Femur (tissue), 1 donor: ENCODE data around the gene EDNRA.

ENCODE experiments used
- DNase-seq: peaks from one replicate; pipeline ENCODE4 v3.0.0-alpha.2; 2017

The EDNRA gene

DNA sequence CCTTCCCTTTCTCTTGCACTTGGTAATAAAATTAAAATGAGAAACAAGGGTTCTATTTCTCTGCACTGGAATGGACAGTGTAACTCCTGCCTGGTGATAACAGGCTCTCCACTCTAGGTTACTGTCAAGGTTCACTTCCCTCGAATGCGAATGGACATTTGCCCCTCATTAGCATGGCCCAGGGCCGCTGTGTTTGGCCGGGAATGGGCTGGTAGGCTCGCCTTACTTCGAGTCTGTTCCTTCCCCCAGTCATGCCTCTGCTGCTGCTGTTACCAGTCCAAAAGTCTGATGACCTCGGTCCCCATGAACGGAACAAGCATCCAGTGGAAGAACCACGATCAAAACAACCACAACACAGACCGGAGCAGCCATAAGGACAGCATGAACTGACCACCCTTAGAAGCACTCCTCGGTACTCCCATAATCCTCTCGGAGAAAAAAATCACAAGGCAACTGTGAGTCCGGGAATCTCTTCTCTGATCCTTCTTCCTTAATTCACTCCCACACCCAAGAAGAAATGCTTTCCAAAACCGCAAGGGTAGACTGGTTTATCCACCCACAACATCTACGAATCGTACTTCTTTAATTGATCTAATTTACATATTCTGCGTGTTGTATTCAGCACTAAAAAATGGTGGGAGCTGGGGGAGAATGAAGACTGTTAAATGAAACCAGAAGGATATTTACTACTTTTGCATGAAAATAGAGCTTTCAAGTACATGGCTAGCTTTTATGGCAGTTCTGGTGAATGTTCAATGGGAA is 61.5 kb downstream of the EDNRA start:
- no peak for DNase-seq

DNA sequence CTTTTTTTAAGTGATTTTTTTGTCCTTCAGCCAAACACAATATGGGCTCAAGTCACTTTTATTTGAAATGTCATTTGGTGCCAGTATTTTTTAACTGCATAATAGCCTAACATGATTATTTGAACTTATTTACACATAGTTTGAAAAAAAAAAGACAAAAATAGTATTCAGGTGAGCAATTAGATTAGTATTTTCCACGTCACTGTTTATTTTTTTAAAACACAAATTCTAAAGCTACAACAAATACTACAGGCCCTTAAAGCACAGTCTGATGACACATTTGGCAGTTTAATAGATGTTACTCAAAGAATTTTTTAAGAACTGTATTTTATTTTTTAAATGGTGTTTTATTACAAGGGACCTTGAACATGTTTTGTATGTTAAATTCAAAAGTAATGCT is 62.1 kb downstream of the EDNRA start:
- no peak for DNase-seq

DNA sequence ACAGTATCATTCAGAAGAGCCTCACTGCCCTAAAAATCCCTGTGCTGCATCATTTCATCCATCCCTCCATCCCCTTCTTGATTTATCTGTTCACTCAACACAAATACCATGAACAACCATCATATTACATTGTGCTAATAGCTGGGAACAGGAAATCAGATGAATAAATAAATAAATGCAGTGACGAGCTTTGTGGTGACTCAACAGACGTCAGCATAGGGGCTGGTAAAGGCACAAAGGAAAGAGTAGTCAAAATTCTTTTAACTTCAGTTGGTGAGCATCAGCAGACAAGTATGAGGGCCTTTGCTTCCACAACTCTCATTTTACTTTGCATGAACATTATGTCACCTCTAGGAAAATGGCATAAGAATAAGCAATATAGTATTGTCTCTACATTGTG is 65.5 kb downstream of the EDNRA start:
- DNase-seq: no peak

DNA sequence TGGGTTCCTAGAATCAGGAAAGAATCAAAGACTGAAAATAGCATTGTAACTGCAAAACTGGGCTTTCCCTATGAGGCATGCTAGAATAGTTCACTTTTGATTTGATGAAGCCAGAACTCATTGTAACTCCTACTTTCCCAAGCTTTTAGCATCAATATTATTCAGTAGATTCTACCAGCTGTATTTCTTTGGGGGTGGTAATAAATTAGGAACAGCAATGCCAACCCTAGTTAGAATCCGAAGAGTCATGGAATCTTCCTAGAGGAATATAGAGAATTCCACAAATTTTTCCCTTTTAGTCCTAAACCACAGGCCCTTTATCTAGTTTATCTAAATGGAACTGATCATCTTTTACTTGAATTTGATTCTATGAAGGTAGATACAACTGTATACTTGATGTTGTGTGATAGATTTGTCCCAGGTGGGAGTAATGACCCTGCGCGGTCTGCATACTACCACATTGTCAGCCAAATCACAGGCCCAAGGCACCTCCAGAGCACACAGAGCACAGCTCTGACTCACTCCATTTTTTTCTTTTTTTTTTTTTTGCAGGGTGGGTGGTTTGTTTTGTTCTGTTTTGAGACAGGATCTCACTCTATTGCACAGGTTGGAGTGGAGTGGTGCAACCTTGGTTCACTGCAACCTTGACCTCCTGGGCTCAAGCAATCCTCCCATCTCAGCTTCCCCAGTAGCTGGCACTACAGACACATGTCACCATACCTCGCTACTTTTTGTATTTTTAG is 66.6 kb downstream of the EDNRA start:
- DNase-seq: no peak

DNA sequence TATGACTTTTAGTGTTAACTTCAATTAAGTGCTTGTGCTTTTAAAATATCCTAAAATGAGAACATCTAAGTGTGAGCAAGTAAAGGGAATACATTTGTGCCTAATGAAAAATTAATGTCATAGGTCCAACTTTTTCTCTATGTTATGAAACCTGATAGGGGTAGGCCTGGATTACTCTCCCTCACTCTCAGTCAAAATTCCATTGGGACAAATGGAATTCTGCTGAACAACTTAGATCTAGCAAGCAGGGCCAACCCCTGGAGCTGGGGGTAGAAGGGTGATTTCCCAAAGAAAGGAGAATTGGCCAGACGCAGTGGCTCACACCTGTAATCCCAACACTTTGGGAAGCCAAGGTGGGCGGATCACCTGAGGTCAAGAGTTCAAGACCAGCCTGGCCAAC is 67.4 kb downstream of the EDNRA start:
- no peak for DNase-seq

DNA sequence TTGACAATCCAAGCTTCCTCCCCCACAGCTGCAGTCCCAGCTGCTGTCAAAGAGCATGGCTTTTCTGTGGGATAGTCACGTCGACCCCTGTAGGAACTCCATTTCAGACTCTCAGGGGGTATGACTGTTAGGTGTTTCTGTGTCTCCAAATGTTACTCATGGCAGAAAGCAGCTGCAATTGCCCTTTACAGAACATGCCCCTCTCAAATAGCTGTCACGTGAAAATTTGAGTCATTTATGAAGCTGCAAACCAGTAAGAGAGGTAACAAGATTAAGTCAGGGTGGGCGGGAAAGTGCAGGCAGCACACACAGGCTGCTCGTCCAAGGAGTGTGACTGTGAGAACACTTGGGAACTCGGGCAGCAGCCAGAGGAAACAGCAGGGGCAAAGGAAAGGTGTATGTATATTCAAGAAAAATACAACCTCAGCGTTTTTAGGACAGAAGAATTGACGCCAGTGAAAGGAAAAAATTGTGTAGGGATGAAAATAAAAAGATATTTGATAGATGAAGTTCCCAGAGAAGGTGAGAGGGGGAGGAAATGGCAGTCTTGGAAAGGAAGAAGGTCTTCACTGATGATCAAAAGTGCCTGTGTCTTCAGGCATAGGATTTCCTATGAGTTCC is 69.8 kb downstream of the EDNRA start:
- DNase-seq: peak; percentile 32

DNA sequence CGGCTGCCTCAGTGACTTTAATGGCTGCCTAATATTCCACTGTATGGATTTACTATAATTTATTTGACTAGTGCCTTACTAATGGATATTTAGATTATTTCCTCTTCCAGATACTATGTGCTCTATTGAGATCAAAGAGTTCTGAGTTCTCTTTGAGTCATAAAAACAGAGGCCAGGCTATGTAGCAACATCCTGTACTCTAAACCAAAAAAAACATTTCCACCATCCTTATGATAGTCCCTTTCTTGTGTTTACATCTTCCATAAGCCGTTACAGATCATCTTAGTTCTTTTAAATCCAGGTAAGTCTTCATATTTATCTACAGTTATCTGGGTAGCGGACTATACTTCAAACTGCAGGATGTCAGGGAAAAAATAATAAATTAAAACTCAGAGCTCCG is 79.7 kb downstream of the EDNRA start:
- no peak for DNase-seq

DNA sequence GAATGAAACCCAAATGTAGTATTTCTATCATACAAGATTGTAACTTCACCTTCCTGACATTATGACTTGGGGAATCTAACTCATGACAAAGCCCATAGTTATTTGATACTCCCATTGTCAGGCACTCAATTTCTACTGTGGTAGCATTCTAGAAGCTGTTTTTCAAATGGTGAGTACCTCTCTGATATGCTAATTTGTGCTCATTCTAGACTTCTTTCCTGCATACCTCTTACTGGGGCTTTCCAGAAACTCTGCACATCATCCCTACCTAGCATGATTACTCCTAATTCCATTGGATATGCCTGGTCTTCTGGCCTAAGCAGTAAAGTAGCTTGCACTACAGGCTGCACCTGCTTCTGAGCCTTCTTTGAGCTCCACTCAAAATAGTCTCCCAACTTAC is 85.9 kb downstream of the EDNRA start:
- no peak for DNase-seq

DNA sequence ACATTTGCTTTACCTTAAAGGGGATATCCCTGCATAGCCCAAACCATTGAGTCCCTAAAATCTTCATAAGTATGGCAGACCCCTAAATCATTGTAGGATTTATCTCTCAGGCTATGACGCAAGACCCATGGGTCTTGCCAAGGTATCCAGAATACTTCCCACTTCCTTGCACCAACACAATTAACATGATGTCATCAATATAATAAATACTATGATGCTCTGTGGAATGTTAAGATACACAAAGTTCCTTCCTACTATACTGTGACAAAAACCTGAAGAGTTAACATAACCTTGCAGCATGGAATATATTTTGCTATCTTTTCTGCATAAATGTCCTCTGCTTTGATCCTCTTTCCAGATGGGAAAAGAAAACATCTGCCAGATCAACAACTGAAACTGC is 86.4 kb downstream of the EDNRA start:
- DNase-seq: no peak

DNA sequence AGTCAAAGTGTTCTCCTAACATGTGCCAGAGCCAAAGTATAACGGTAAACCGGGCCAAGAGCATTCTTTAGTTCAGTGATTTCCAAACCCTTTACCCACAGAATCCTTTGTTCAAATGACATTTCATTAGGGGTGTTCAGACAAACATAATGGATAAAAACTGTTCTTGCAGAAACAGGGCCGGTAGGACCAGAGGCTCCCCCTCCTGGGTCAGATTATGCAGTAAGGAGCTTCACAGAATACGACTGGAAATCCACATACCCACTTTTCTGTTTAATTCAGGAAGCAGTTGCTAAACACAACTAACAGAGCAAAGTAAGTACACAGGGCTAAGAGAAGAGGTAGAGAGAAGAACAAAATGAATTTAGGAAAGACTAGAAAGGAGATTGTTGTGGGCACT is 89.7 kb downstream of the EDNRA start:
- DNase-seq: no peak

DNA sequence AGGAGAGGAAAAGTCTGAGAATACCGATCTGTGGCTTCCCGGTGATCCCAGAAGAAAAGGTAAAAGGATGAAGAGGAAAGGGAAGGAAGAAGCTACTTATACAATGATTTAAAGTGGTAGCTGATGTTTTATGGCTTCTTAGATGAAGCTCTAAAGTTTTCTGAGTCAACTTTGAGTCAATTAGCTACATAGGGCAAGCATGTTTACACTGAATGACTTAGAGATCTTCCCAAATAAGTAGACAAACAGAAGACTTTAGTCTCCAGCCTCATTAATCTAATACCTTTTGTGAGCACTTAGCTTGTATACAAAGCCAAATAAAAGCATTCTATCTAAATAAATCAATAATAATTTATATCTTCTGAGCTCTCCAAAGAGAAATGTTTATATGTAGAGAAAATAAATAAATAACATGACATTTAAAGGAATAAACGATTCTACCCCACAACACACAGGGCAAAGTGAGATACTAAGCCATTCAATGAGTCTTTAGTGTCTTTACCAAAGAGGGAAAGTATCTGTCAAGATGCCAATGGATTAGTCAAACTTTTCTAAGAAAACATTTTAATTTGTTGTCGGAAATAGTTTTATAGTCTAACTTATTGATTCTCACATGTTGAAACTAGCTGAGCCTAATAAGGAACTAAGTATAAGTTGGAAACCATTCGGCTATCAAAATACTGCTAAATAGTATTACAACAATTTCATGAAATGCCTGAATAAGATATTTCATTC is 90.3 kb downstream of the EDNRA start:
- no peak for DNase-seq

DNA sequence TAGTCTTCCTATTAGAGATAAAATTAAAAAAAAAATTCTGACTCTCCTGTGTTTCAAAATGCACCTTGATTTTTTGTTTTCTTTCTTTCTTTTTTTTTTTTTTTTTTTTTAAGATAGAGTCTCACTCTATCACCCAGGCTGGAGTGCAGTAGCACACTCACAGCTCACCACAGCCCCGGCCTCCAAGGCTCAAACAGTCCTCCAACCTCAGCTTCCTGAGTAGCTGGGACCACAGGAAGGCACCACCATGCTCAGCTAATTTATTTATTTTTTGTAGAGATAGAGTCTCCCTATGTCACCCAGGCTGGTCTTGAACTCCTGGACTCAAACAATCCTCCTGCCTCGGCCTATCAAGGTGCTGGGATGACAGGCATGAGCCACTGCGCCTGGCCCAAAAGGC is 95.2 kb downstream of the EDNRA start:
- no peak for DNase-seq

DNA sequence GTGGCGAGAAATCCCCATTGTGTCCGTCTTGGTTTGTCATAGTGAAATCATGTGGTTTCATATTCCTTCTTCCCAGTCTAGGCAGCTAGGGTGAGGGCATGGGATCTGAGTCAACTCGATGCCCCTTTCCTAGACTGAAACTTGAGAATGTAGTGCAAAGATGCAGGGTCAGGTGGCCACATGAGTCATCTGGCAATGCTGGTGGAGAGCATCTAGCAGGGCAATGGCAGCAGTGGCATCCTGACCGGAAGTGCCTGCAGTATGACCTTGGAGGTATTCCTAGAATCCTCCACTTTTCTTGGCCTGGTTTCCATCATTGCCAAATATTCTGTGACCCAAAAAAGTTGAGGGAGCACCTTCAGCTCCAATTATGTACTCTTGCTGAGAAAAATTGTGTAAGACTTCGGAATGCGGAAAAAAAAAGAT is 97.2 kb downstream of the EDNRA start:
- DNase-seq: no peak

DNA sequence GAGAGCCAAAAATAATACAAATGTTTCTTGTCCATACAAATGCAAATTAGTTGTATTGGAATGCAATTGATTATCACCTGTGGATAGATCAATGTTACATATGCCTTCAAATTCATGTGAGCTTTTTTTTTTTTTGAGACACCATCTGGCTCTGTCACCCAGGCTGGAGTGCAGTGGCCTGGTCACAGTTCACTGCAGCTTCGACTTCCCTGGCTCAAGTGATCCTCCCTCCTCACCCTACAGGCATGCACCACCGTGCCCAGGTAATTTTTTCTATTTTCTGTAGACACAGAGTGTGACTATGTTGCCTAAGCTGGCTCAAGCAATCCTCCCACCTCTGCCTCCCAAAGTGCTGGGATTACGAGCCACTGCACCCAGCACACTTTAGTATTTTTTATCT is 97.7 kb downstream of the EDNRA start:
- no peak for DNase-seq

DNA sequence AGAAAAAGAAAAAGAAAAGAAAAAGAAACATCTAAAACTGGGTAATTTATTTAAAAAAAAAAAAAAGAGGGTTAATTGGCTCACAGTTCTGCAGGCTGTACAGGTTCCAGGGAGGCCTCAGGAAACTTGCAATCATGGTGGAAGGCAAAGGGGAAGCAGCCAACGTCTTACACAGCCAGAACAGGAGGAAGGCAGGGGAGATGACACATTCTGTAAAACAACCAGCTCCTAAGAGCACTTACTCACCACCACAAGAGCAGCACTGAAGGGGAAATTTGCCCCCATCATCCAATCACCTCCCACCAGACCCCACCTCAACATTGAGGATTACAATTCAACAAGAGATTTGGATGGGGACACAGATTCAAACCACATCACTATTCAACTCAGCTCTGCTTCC is 99.5 kb downstream of the EDNRA start:
- no peak for DNase-seq

DNA sequence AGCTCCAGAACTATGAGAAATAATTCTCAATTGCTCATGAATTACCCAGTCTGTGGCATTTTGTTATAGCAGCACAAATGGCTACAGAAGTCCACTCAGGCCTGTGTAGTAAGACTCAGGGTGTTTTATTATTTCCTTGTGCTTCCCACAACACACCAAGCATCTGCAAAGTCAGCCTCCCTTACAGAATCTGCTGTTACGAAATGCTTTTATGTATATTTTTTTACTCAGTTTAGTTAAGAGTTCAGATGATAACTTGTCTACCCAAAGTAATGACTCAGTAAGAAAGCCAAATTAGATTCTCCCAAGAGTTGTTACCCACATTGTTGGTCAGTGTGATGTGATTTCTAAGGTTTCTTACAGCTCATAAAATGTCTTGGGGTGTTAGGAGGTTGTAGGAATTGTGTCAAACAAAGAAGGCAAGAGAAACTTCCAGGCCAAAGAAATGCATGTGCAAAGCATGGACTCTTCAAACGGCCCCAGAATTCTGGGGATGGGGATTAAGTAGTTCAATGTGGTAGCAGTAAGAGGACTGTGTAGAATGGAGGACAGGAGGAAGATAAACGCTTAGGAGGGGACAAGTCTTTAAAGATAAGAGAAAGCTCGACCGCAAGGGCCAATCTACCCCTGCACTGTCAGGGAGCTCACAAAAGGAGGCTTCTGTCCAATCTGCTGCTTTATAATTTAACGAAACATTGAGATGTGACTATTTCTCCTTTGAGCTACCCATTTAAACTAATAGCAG is 100.9 kb downstream of the EDNRA start:
- DNase-seq: no peak

DNA sequence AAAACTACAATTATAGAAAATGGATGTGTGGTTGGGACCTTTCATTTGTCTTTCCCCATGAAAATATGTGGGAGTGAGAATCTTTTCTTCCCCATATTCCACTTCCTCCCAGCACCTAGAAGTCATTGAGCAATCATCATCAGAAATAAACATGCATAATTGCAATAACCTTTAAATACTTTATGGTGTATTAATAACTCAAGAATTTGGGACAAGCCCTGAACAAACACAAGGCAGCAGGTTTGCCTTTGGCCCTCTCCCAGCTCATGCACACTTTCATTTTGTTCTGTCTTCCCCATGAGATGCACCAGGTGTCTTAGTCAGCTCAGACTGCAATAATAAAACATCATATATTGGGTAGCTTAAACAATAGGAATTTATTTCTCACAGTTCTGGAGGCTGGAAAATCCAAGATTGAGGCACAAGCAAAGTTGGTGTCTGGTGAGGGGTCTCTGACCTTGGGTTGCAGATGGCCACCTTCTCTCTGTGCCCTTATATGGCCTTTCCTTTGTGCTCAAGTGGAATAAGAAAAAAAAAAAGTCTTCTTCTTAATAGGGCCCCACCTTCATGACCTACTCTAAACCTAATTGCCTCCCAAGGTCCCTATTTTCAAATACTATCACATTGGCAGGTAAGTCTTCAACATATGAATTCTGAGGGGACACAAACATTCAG is 101.6 kb downstream of the EDNRA start:
- no peak for DNase-seq

DNA sequence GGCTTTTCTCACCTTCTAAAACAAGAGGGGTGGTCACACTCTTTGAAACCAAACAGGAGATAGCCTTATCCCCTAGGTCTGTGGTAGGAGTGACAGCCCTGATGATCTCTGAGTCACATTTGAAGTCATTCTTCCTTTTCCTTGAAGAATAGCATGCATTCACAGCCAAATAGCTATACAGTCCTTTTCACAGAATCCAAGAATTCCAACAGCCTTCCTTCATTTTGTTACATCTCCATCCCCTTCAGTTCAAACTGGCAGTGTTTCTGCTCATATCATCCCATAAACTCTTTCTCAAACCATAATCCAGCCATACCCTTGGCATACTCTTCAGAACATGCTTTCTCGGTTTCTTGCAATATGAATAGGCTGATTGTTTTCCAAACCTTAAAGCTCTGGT is 103.0 kb downstream of the EDNRA start:
- DNase-seq: no peak

DNA sequence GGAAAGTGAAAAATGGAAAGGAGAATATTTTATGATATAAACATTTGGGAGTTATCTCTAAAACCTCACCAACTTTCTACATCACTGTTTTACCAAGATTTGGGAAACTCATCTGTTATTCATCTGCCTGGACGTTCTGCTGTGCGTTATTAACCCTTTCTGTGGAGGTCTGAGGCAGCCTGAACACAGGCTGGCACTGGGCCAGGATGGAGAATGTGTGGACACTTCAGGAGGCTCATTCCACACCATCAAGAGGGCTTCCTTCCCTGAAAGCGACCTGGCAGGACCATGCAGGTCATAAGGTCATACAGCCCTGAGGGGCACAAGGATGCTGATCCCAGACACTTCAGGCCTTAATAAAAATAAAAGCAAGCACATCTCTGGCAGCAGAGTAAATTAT is 105.1 kb downstream of the EDNRA start:
- DNase-seq: no peak

DNA sequence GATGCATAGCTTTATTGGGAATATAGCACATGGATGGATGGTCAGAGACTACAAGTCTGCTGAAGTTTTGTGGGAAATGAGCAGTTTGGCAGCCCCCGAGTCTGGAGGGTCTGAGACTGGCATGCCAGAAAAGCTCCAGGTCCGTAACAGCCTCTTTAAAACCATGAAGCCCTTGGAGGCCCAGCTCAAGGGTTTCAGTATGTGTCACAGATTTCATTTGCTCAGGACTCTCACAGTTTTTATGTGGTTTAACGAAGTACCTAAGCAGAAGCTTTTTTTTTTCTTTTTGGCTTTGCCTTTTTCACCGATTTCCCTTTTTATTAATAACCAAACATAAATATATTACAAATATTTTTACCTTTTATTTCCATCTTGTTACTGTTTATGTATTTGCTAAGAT is 105.7 kb downstream of the EDNRA start:
- no peak for DNase-seq

DNA sequence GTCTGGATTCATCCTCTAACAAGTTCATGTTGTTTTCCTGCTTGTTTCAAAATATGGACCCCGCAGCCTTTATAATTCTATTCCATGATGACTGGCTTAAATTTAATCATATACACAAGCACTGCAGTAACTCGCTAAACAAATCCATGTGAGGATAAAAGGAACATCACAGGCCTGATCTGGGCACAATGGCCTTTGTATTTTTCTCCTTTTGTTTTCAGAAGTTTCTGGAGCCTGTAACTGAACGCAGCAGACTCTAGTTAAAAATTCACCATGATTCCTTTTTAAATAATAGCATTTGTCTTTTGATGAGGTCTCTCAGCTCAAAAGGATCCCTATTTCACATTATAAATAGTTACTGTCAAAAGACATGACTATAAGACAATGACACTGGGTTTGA is 106.1 kb downstream of the EDNRA start:
- no peak for DNase-seq

DNA sequence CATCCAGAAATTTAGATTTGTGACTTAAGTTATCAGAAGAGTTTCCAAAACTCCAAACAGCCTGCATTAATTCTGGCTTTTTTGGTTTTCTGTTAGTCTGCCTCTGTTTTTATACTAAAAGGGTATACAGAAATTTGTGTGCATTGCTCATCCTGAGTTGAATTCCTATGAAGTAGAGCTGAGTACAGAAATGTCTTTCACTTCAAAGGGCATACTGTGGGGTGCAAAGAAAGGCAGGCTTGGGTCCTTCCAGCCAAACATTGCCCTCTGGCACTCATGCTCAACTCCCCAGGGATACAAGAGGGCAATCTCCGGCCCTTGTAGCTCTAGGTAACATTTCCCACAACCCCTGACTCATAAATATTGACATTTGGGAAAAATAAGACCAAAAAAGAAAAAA is 108.7 kb downstream of the EDNRA start:
- DNase-seq: no peak
